ENCODE data around the gene YPEL3.

Gene YPEL3

GRCh38 chr16:30088832-30089624 lies 7.0 kb downstream of the YPEL3 start:
- peak overlapping the region; percentile 85 to 100 (median 99) for H3K4me2 ChIP-seq
- peaks cover 21 to 37% (median 32%) of the 10 kb centered on the region in 11 experiments for H3K36me3 ChIP-seq
- peaks cover 0 to 29% (median 7%) of the 10 kb centered on the region in 11 experiments; a peak in 14 of 22 replicates for H4K20me1 ChIP-seq
- H3K9me3 ChIP-seq (replicated peaks in 1 of 11): no peaks in the 10 kb centered on the region
- no peak for TF ChIP-seq Cebpa-rat (IDR thresholded peaks at IDR 0.05)
- peak overlapping the region in 1 of 10 experiments; percentile 14; a peak in 1 of 20 replicates for H3K4me3 ChIP-seq
- peak overlapping the region; percentile 11 to 89 (median 75); a peak in 16 of 22 replicates for H3K27ac ChIP-seq
- no peaks in the 10 kb centered on the region for H3K27me3 ChIP-seq
- H3K9ac ChIP-seq: peak overlapping the region in 6 of 11 experiments; percentile 2 to 83 (median 32); a peak in 5 of 22 replicates
- peaks cover 56 to 95% (median 85%) of the 10 kb centered on the region in 10 experiments for H3K4me1 ChIP-seq

- TF ChIP-seq Cebpa-rat (IDR thresholded peaks at IDR 0.05): no peak
- peak overlapping the region in 1 of 11 experiments; percentile 12; a peak in 3 of 22 replicates for H3K27ac ChIP-seq
These were observed 7.7 kb downstream of the YPEL3 start for GRCh38 chr16:30088237-30088831.

GRCh38 chr16:30087181-30087898 lies 8.7 kb downstream of the YPEL3 start:
- Histone ChIP-seq H3K27me3 (no peaks in the 10 kb centered on the region), H3K4me1 (peaks cover 39 to 90% (median 71%) of the 10 kb centered on the region in 10 experiments), H4K20me1 (peaks cover 0 to 46% (median 24%) of the 10 kb centered on the region in 11 experiments; a peak in 18 of 22 replicates), H3K4me2 (peak overlapping the region in 7 of 11 experiments; percentile 41 to 78 (median 60); a peak in 12 of 22 replicates), H3K9me3 (replicated peaks in 1 of 11) (no peaks in the 10 kb centered on the region), H3K9ac (peak overlapping the region in 2 of 11 experiments; percentile 35 to 38; a peak in 1 of 22 replicates), H3K27ac (peak overlapping the region in 2 of 11 experiments; percentile 44 to 46; a peak in 4 of 22 replicates), H3K4me3 (no peak overlapping the region), H3K36me3 (peaks cover 34 to 53% (median 46%) of the 10 kb centered on the region in 11 experiments)
- TF ChIP-seq Cebpa-rat (IDR thresholded peaks at IDR 0.05): no peak

More at GRCh38 chr16:30088237-30088831, 7.7 kb downstream of the YPEL3 start:
- Histone ChIP-seq H3K4me1 (peaks cover 49 to 95% (median 79%) of the 10 kb centered on the region in 10 experiments), H3K9ac (no peak overlapping the region), H3K4me2 (peak overlapping the region in 4 of 11 experiments; percentile 92 to 100 (median 100); a peak in 7 of 22 replicates), H3K27me3 (no peaks in the 10 kb centered on the region), H3K9me3 (replicated peaks in 1 of 11) (no peaks in the 10 kb centered on the region), H3K36me3 (peaks cover 24 to 43% (median 36%) of the 10 kb centered on the region in 11 experiments), H4K20me1 (peaks cover 0 to 36% (median 14%) of the 10 kb centered on the region in 11 experiments; a peak in 18 of 22 replicates), H3K4me3 (no peak overlapping the region)

- Histone ChIP-seq H3K4me2 (peak overlapping the region; percentile 36 to 78 (median 48); a peak in 21 of 22 replicates), H3K9ac (peak overlapping the region in 5 of 11 experiments; percentile 9 to 49 (median 35); a peak in 7 of 22 replicates), H3K27me3 (no peaks in the 10 kb centered on the region), H3K4me1 (peaks cover 34 to 89% (median 66%) of the 10 kb centered on the region in 10 experiments), H3K27ac (peak overlapping the region in 6 of 11 experiments; percentile 6 to 48 (median 42); a peak in 10 of 22 replicates), H3K4me3 (no peak overlapping the region), H4K20me1 (peaks cover 0 to 53% (median 29%) of the 10 kb centered on the region in 11 experiments; a peak in 19 of 22 replicates), H3K9me3 (replicated peaks in 1 of 11) (no peaks in the 10 kb centered on the region), H3K36me3 (peaks cover 41 to 61% (median 54%) of the 10 kb centered on the region in 11 experiments)
- no peak for TF ChIP-seq Cebpa-rat (IDR thresholded peaks at IDR 0.05)
These were observed 9.5 kb downstream of the YPEL3 start for GRCh38 chr16:30086291-30087140.

GRCh38 chr16:30085820-30086219 lies 10.2 kb downstream of the YPEL3 start:
- peak overlapping the region in 4 of 11 experiments; percentile 46 to 78 (median 60); a peak in 8 of 22 replicates for H3K4me2 ChIP-seq
- H3K36me3 ChIP-seq: peaks cover 48 to 68% (median 61%) of the 10 kb centered on the region in 11 experiments
- H3K4me3 ChIP-seq: no peak overlapping the region
- TF ChIP-seq Cebpa-rat (IDR thresholded peaks at IDR 0.05): no peak
- peaks cover 7 to 60% (median 35%) of the 10 kb centered on the region in 11 experiments; a peak in 20 of 22 replicates for H4K20me1 ChIP-seq
- H3K9me3 ChIP-seq (replicated peaks in 1 of 11): no peaks in the 10 kb centered on the region
- H3K27me3 ChIP-seq: no peaks in the 10 kb centered on the region
- peak overlapping the region in 8 of 11 experiments; percentile 10 to 61 (median 34); a peak in 8 of 22 replicates for H3K27ac ChIP-seq
- H3K4me1 ChIP-seq: peaks cover 27 to 82% (median 59%) of the 10 kb centered on the region in 10 experiments
- peak overlapping the region in 10 of 11 experiments; percentile 17 to 44 (median 36); a peak in 12 of 22 replicates for H3K9ac ChIP-seq

- Histone ChIP-seq H3K4me3 (no peak overlapping the region), H4K20me1 (peaks cover 10 to 66% (median 41%) of the 10 kb centered on the region in 11 experiments; a peak in 20 of 22 replicates), H3K27me3 (no peaks in the 10 kb centered on the region), H3K9me3 (replicated peaks in 1 of 11) (no peaks in the 10 kb centered on the region), H3K36me3 (peaks cover 54 to 74% (median 66%) of the 10 kb centered on the region in 11 experiments), H3K9ac (peak overlapping the region in 10 of 11 experiments; percentile 17 to 44 (median 36); a peak in 13 of 22 replicates), H3K4me1 (peaks cover 21 to 77% (median 53%) of the 10 kb centered on the region in 10 experiments), H3K4me2 (peak overlapping the region in 6 of 11 experiments; percentile 6 to 63 (median 40); a peak in 8 of 22 replicates), H3K27ac (peak overlapping the region in 8 of 11 experiments; percentile 10 to 61 (median 34); a peak in 9 of 22 replicates)
- TF ChIP-seq Cebpa-rat (IDR thresholded peaks at IDR 0.05): no peak
These were observed 10.8 kb downstream of the YPEL3 start for GRCh38 chr16:30085247-30085646.

GRCh38 chr16:30084816-30085159 lies 11.2 kb downstream of the YPEL3 start:
- no peak overlapping the region for H3K4me3 ChIP-seq
- no peaks in the 10 kb centered on the region for H3K9me3 ChIP-seq (replicated peaks in 1 of 11)
- peak overlapping the region in 3 of 11 experiments; percentile 33 to 44 (median 43); a peak in 3 of 22 replicates for H3K9ac ChIP-seq
- H4K20me1 ChIP-seq: peaks cover 15 to 70% (median 46%) of the 10 kb centered on the region in 11 experiments; a peak in 21 of 22 replicates
- peaks cover 16 to 75% (median 49%) of the 10 kb centered on the region in 10 experiments for H3K4me1 ChIP-seq
- no peak for TF ChIP-seq Cebpa-rat (IDR thresholded peaks at IDR 0.05)
- peak overlapping the region in 3 of 11 experiments; percentile 46 to 61 (median 50); a peak in 5 of 22 replicates for H3K27ac ChIP-seq
- H3K27me3 ChIP-seq: no peaks in the 10 kb centered on the region
- peak overlapping the region in 6 of 11 experiments; percentile 6 to 63 (median 40); a peak in 9 of 22 replicates for H3K4me2 ChIP-seq
- H3K36me3 ChIP-seq: peaks cover 58 to 78% (median 71%) of the 10 kb centered on the region in 11 experiments
